GM23338 (cell line): ENCODE data around the gene MATN1. TPM values are rescaled to one million over a fixed set of nuclear protein-coding genes. Genes with fewer than 3 reads are reported as not detected.

Source experiments
- ATAC-seq: fragments of 200-7000 bp; cut with Tn5 transposase; 3 replicates; pipeline ENCODE4 v1.9.1; 2020
- DNase-seq: peaks from one replicate; pipeline ENCODE4 v3.0.0-alpha.2; 2015; ENCODE audit warnings: low spot score
- H2AFZ ChIP-seq: fragments of 200-600 bp; sonication (generic); 2 replicates; pipeline ENCODE4 v1.8.0; 2016; ENCODE audit warnings: antibody characterized with exemption, mild to moderate bottlenecking, moderate library complexity
- H3F3A ChIP-seq: fragments of 200-600 bp; sonication (generic); replicated peaks from 2 replicates; pipeline ENCODE4 v1.8.0; 2017; ENCODE audit warnings: antibody characterized with exemption, mixed run types, low read depth
- H3K27ac ChIP-seq: fragments of 200-600 bp; sonication (generic); 2 replicates; pipeline ENCODE4 v1.6.1; 2016; ENCODE audit warnings: low read depth
- H3K27me3 ChIP-seq: fragments of 200-600 bp; sonication (generic); 2 replicates; pipeline ENCODE4 v1.8.0; 2016; ENCODE audit warnings: mild to moderate bottlenecking, mixed run types, moderate library complexity; ENCODE audit not compliant: insufficient read depth
- H3K36me3 ChIP-seq: fragments of 200-600 bp; sonication (generic); 2 replicates; pipeline ENCODE4 v1.8.0; 2016; ENCODE audit warnings: mild to moderate bottlenecking; ENCODE audit not compliant: insufficient read depth
- H3K4me1 ChIP-seq: fragments of 200-600 bp; sonication (generic); 2 replicates; pipeline ENCODE4 v1.8.0; 2016; ENCODE audit warnings: mild to moderate bottlenecking, moderate library complexity; ENCODE audit not compliant: insufficient read depth
- H3K4me2 ChIP-seq: fragments of 200-600 bp; sonication (generic); 2 replicates; pipeline ENCODE4 v1.7.1; 2017; ENCODE audit warnings: mixed run types
- H3K4me3 ChIP-seq: fragments of 200-600 bp; sonication (generic); 2 replicates; pipeline ENCODE4 v1.6.1; 2016; ENCODE audit warnings: mixed run types
- H3K79me2 ChIP-seq: fragments of 200-600 bp; sonication (generic); replicated peaks from 2 replicates; pipeline ENCODE4 v1.8.0; 2017; ENCODE audit warnings: mild to moderate bottlenecking; ENCODE audit not compliant: insufficient read depth
- H3K9me2 ChIP-seq: fragments of 200-600 bp; sonication (generic); 2 replicates; pipeline ENCODE4 v1.8.0; 2017; ENCODE audit not compliant: insufficient read depth
- H4K20me1 ChIP-seq: fragments of 200-600 bp; sonication (generic); replicated peaks from 2 replicates; pipeline ENCODE4 v1.8.0; 2017; ENCODE audit warnings: mild to moderate bottlenecking; ENCODE audit not compliant: insufficient read depth
- H3K27ac Mint-ChIP-seq: 2 replicates; pipeline ENCODE4 v1.8.0; 2020; ENCODE audit warnings: inconsistent platforms, mild to moderate bottlenecking, moderate library complexity, mixed read lengths
- H3K27me3 Mint-ChIP-seq: 3 replicates; pipeline ENCODE4 v1.8.0; 2022; ENCODE audit warnings: low read depth, mild to moderate bottlenecking, moderate library complexity, mixed read lengths, inconsistent platforms; ENCODE audit not compliant: insufficient read depth, poor library complexity
- H3K36me3 Mint-ChIP-seq: 3 replicates; pipeline ENCODE4 v1.8.0; 2021; ENCODE audit warnings: low read depth, mild to moderate bottlenecking, inconsistent platforms, moderate library complexity, mixed read lengths
- H3K4me1 Mint-ChIP-seq: 3 replicates; pipeline ENCODE4 v1.8.0; 2020; ENCODE audit warnings: mild to moderate bottlenecking, inconsistent platforms, mixed read lengths
- H3K4me3 Mint-ChIP-seq: 3 replicates; pipeline ENCODE4 v1.8.0; 2021; ENCODE audit warnings: moderate library complexity, mild to moderate bottlenecking, inconsistent platforms, mixed read lengths
- H3K9me3 Mint-ChIP-seq: 3 replicates; pipeline ENCODE4 v1.8.0; 2020; ENCODE audit warnings: moderate library complexity, mild to moderate bottlenecking, inconsistent platforms, mixed read lengths
- CREB1 ChIP-seq: fragments of 250-450 bp; sonication (Bioruptor Pico); IDR thresholded peaks from 2 replicates; pipeline ENCODE4 v1.5.0; 2020; ENCODE audit warnings: low read depth, mild to moderate bottlenecking, moderate library complexity
- EZH2 ChIP-seq: fragments of 200-600 bp; sonication (generic); IDR thresholded peaks from one replicate; pipeline ENCODE4 v1.8.0; 2017; ENCODE audit warnings: antibody characterized with exemption, mild to moderate bottlenecking, low read depth; ENCODE audit not compliant: unreplicated experiment
- EZH2phosphoT487 ChIP-seq: fragments of 200-600 bp; sonication (generic); IDR thresholded peaks from one replicate; pipeline ENCODE4 v1.8.1; 2018; ENCODE audit warnings: antibody characterized with exemption; ENCODE audit not compliant: unreplicated experiment
- JUNB ChIP-seq: IDR thresholded peaks from one replicate; pipeline ENCODE4 v1.6.1; 2016; ENCODE audit warnings: antibody characterized with exemption; ENCODE audit not compliant: unreplicated experiment
- NANOG ChIP-seq: IDR thresholded peaks from 2 replicates; pipeline ENCODE4 v1.6.1; 2016; ENCODE audit warnings: antibody characterized with exemption, borderline replicate concordance
- POLR2AphosphoS5 ChIP-seq: IDR thresholded peaks from 2 replicates; pipeline ENCODE4 v1.6.1; 2016; ENCODE audit warnings: antibody characterized with exemption, low read depth
- STAT1 ChIP-seq: IDR thresholded peaks from one replicate; pipeline ENCODE4 v1.6.1; 2016; ENCODE audit warnings: antibody characterized with exemption; ENCODE audit not compliant: unreplicated experiment
- ZNF114 ChIP-seq: fragments of 250-450 bp; sonication (Bioruptor Pico); IDR thresholded peaks from 2 replicates; pipeline ENCODE4 v1.5.0; 2020; ENCODE audit warnings: mild to moderate bottlenecking, moderate library complexity
- ZNF331 ChIP-seq: fragments of 250-450 bp; sonication (Bioruptor Pico); IDR thresholded peaks from 2 replicates; pipeline ENCODE4 v1.5.0; 2020; ENCODE audit warnings: low read depth, mild to moderate bottlenecking, moderate library complexity
- polyA plus RNA-seq: library from polyadenylated mRNA; unstranded; fragments of >200 nt; fragmentation: Nextera tagmentation; extraction: Ambion mirVana; gene quantifications from 2 replicates; pipeline ENCODE4 v1.2.1, GENCODE V29; 2016
- total RNA-seq: library from RNA; depleted of rRNA; stranded (reverse); fragments of >200 nt; shearing (Covaris generic); gene quantifications from 2 replicates; pipeline ENCODE4 v1.2.3, GENCODE V29; 2014
- TF ChIP-seq, protein P1 (sequence below): IDR thresholded peaks from 2 replicates; pipeline ENCODE4 v1.6.1; 2016; ENCODE audit warnings: antibody characterized with exemption
- TF ChIP-seq, protein P2 (sequence below): fragments of 250-450 bp; sonication (Bioruptor Pico); IDR thresholded peaks from 2 replicates; pipeline ENCODE4 v1.5.0; 2020; ENCODE audit warnings: mild to moderate bottlenecking, moderate library complexity
- TF ChIP-seq, protein P3 (sequence below), 2 experiments: fragments of 200-600 bp in 1 of 2; sonication (generic) in 1 of 2; conservative IDR thresholded peaks; 2 replicates each; pipeline versions ENCODE4 v1.5.1 to v1.6.1; 2016 to 2017; ENCODE audit warnings: antibody characterized with exemption in 2 of 2, low read depth in 2 of 2, mild to moderate bottlenecking in 2 of 2, moderate library complexity in 1 of 2
- TF ChIP-seq, protein P4 (sequence below): IDR thresholded peaks from one replicate; pipeline ENCODE4 v1.6.1; 2018; ENCODE audit warnings: antibody characterized with exemption; ENCODE audit not compliant: unreplicated experiment

MATN1 gene
- total and polyA plus RNA-seq, 2 experiments from 2014 or later: 0.08 to 0.31 TPM

- H3K4me2 ChIP-seq: no peak overlapping the region
- no peak overlapping the region for H3K27ac ChIP-seq
- TF ChIP-seq, protein P1, sequence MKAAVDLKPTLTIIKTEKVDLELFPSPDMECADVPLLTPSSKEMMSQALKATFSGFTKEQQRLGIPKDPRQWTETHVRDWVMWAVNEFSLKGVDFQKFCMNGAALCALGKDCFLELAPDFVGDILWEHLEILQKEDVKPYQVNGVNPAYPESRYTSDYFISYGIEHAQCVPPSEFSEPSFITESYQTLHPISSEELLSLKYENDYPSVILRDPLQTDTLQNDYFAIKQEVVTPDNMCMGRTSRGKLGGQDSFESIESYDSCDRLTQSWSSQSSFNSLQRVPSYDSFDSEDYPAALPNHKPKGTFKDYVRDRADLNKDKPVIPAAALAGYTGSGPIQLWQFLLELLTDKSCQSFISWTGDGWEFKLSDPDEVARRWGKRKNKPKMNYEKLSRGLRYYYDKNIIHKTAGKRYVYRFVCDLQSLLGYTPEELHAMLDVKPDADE: no peak
- TF ChIP-seq ZNF331 (CRISPR knock-in tag): no peak
- TF ChIP-seq, protein P2, sequence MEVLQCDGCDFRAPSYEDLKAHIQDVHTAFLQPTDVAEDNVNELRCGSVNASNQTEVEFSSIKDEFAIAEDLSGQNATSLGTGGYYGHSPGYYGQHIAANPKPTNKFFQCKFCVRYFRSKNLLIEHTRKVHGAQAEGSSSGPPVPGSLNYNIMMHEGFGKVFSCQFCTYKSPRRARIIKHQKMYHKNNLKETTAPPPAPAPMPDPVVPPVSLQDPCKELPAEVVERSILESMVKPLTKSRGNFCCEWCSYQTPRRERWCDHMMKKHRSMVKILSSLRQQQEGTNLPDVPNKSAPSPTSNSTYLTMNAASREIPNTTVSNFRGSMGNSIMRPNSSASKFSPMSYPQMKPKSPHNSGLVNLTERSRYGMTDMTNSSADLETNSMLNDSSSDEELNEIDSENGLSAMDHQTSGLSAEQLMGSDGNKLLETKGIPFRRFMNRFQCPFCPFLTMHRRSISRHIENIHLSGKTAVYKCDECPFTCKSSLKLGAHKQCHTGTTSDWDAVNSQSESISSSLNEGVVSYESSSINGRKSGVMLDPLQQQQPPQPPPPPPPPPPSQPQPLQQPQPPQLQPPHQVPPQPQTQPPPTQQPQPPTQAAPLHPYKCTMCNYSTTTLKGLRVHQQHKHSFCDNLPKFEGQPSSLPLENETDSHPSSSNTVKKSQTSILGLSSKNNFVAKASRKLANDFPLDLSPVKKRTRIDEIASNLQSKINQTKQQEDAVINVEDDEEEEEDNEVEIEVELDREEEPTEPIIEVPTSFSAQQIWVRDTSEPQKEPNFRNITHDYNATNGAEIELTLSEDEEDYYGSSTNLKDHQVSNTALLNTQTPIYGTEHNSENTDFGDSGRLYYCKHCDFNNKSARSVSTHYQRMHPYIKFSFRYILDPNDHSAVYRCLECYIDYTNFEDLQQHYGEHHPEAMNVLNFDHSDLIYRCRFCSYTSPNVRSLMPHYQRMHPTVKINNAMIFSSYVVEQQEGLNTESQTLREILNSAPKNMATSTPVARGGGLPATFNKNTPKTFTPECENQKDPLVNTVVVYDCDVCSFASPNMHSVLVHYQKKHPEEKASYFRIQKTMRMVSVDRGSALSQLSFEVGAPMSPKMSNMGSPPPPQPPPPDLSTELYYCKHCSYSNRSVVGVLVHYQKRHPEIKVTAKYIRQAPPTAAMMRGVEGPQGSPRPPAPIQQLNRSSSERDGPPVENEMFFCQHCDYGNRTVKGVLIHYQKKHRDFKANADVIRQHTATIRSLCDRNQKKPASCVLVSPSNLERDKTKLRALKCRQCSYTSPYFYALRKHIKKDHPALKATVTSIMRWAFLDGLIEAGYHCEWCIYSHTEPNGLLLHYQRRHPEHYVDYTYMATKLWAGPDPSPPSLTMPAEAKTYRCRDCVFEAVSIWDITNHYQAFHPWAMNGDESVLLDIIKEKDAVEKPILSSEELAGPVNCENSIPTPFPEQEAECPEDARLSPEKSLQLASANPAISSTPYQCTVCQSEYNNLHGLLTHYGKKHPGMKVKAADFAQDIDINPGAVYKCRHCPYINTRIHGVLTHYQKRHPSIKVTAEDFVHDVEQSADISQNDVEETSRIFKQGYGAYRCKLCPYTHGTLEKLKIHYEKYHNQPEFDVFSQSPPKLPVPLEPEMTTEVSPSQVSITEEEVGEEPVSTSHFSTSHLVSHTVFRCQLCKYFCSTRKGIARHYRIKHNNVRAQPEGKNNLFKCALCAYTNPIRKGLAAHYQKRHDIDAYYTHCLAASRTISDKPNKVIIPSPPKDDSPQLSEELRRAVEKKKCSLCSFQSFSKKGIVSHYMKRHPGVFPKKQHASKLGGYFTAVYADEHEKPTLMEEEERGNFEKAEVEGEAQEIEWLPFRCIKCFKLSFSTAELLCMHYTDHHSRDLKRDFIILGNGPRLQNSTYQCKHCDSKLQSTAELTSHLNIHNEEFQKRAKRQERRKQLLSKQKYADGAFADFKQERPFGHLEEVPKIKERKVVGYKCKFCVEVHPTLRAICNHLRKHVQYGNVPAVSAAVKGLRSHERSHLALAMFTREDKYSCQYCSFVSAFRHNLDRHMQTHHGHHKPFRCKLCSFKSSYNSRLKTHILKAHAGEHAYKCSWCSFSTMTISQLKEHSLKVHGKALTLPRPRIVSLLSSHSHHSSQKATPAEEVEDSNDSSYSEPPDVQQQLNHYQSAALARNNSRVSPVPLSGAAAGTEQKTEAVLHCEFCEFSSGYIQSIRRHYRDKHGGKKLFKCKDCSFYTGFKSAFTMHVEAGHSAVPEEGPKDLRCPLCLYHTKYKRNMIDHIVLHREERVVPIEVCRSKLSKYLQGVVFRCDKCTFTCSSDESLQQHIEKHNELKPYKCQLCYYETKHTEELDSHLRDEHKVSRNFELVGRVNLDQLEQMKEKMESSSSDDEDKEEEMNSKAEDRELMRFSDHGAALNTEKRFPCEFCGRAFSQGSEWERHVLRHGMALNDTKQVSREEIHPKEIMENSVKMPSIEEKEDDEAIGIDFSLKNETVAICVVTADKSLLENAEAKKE (CRISPR knock-in tag): no peak
- no peak for TF ChIP-seq POLR2AphosphoS5
- TF ChIP-seq EZH2: no peak
- TF ChIP-seq CREB1 (CRISPR knock-in tag): no peak
- TF ChIP-seq, protein P3, sequence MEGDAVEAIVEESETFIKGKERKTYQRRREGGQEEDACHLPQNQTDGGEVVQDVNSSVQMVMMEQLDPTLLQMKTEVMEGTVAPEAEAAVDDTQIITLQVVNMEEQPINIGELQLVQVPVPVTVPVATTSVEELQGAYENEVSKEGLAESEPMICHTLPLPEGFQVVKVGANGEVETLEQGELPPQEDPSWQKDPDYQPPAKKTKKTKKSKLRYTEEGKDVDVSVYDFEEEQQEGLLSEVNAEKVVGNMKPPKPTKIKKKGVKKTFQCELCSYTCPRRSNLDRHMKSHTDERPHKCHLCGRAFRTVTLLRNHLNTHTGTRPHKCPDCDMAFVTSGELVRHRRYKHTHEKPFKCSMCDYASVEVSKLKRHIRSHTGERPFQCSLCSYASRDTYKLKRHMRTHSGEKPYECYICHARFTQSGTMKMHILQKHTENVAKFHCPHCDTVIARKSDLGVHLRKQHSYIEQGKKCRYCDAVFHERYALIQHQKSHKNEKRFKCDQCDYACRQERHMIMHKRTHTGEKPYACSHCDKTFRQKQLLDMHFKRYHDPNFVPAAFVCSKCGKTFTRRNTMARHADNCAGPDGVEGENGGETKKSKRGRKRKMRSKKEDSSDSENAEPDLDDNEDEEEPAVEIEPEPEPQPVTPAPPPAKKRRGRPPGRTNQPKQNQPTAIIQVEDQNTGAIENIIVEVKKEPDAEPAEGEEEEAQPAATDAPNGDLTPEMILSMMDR (conservative IDR thresholded peaks at IDR 0.05; ENCODE audit: low read depth in 2 of 2): no peak
- no peak for TF ChIP-seq EZH2phosphoT487
- TF ChIP-seq JUNB: no peak
- TF ChIP-seq, protein P4, sequence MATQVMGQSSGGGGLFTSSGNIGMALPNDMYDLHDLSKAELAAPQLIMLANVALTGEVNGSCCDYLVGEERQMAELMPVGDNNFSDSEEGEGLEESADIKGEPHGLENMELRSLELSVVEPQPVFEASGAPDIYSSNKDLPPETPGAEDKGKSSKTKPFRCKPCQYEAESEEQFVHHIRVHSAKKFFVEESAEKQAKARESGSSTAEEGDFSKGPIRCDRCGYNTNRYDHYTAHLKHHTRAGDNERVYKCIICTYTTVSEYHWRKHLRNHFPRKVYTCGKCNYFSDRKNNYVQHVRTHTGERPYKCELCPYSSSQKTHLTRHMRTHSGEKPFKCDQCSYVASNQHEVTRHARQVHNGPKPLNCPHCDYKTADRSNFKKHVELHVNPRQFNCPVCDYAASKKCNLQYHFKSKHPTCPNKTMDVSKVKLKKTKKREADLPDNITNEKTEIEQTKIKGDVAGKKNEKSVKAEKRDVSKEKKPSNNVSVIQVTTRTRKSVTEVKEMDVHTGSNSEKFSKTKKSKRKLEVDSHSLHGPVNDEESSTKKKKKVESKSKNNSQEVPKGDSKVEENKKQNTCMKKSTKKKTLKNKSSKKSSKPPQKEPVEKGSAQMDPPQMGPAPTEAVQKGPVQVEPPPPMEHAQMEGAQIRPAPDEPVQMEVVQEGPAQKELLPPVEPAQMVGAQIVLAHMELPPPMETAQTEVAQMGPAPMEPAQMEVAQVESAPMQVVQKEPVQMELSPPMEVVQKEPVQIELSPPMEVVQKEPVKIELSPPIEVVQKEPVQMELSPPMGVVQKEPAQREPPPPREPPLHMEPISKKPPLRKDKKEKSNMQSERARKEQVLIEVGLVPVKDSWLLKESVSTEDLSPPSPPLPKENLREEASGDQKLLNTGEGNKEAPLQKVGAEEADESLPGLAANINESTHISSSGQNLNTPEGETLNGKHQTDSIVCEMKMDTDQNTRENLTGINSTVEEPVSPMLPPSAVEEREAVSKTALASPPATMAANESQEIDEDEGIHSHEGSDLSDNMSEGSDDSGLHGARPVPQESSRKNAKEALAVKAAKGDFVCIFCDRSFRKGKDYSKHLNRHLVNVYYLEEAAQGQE: no peak
- TF ChIP-seq STAT1: no peak
- no peak for TF ChIP-seq NANOG
- TF ChIP-seq ZNF114 (CRISPR knock-in tag): no peak
- H4K20me1 ChIP-seq: no peaks in the 10 kb centered on the region
- no peak for ATAC-seq
- H2AFZ ChIP-seq: no peak overlapping the region
- no peaks in the 10 kb centered on the region for H3K36me3 Mint-ChIP-seq
- no peaks in the 10 kb centered on the region for H3F3A ChIP-seq
- no peaks in the 10 kb centered on the region for H3K27me3 Mint-ChIP-seq
- H3K79me2 ChIP-seq: no peaks in the 10 kb centered on the region
- peaks cover 9% of the 10 kb centered on the region; the same call in 1 of the 2 replicates for H3K9me2 ChIP-seq
- H3K4me3 Mint-ChIP-seq: no peak overlapping the region
- DNase-seq: no peak
- no peaks in the 10 kb centered on the region for H3K36me3 ChIP-seq
- H3K9me3 Mint-ChIP-seq: no peaks in the 10 kb centered on the region
- H3K4me3 ChIP-seq: no peak overlapping the region
- no peaks in the 10 kb centered on the region for H3K4me1 Mint-ChIP-seq
- no peak overlapping the region for H3K27ac Mint-ChIP-seq
- H3K27me3 ChIP-seq: no peaks in the 10 kb centered on the region
- peaks cover 3% of the 10 kb centered on the region; the same call in 1 of the 2 replicates for H3K4me1 ChIP-seq
These were observed 19.1 kb downstream of the MATN1 start for GRCh38 chr1:30704271-30704670.
